NT2/D1 (cell line): ENCODE measurements around the gene PAQR7.

Experiments
- SUZ12 ChIP-seq: IDR thresholded peaks from 2 replicates; pipeline ENCODE4 v1.6.1; 2011; ENCODE audit not compliant: insufficient read length, insufficient read depth; ENCODE audit errors: extremely low read depth
- ZNF274 ChIP-seq: IDR thresholded peaks from 2 replicates; pipeline ENCODE4 v1.6.1; 2011; ENCODE audit warnings: mild to moderate bottlenecking, low read depth, low read length

GRCh38 chr1:25913206-25913605 is 37.7 kb upstream of the PAQR7 start:
- TF ChIP-seq ZNF274 (no peak), SUZ12 (no peak)
